HTERT RPE-1 (cell line): ENCODE results near the gene CNTN4.

Experiments
- in situ Hi-C: fragments of 300-500 bp; cut with MboI; formaldehyde crosslinking; loops from 4 replicates; pipeline ENCODE4 v1.14.3; 2020; ENCODE audit warnings: low sequenced_read_pairs

Gene CNTN4

GRCh38 chr3:2847062-2847841, 748.6 kb downstream of the CNTN4 start:
- in situ Hi-C loops: no loop called here

GRCh38 chr3:2849092-2849491, 750.4 kb downstream of the CNTN4 start:
- in situ Hi-C loops: no loop called here

- in situ Hi-C loops: no loop called here
Observed at GRCh38 chr3:2850701-2851100, 752.0 kb downstream of the CNTN4 start.

- in situ Hi-C loops: no loop called here
Observed at GRCh38 chr3:2851361-2851760, 752.7 kb downstream of the CNTN4 start.

- in situ Hi-C loops: no loop called here
Observed at GRCh38 chr3:2851835-2852234, 753.2 kb downstream of the CNTN4 start.

- in situ Hi-C loops: no loop called here
Observed at GRCh38 chr3:2853651-2854050, 755.0 kb downstream of the CNTN4 start.

GRCh38 chr3:2856138-2857133, 757.8 kb downstream of the CNTN4 start:
- in situ Hi-C loops: no loop called here

- in situ Hi-C loops: no loop called here
Observed at GRCh38 chr3:2860626-2861025, 762.0 kb downstream of the CNTN4 start.

GRCh38 chr3:2861120-2861519, 762.5 kb downstream of the CNTN4 start:
- in situ Hi-C loops: no loop called here

GRCh38 chr3:2861920-2862319, 763.3 kb downstream of the CNTN4 start:
- in situ Hi-C loops: no loop called here

GRCh38 chr3:2862366-2862765, 763.7 kb downstream of the CNTN4 start:
- in situ Hi-C loops: no loop called here

- in situ Hi-C loops: no loop called here
Observed at GRCh38 chr3:2863127-2863526, 764.5 kb downstream of the CNTN4 start.

- in situ Hi-C loops: no loop called here
Observed at GRCh38 chr3:2869905-2870304, 771.2 kb downstream of the CNTN4 start.

GRCh38 chr3:2870724-2871333, 772.2 kb downstream of the CNTN4 start:
- in situ Hi-C loops: no loop called here

GRCh38 chr3:2872884-2873283, 774.2 kb downstream of the CNTN4 start:
- in situ Hi-C loops: no loop called here

- in situ Hi-C loops: no loop called here
Observed at GRCh38 chr3:2873986-2874385, 775.3 kb downstream of the CNTN4 start.

GRCh38 chr3:2875699-2876098, 777.0 kb downstream of the CNTN4 start:
- in situ Hi-C loops: no loop called here

GRCh38 chr3:2876362-2876761, 777.7 kb downstream of the CNTN4 start:
- in situ Hi-C loops: no loop called here

- in situ Hi-C loops: no loop called here
Observed at GRCh38 chr3:2879023-2879422, 780.4 kb downstream of the CNTN4 start.

- in situ Hi-C loops: no loop called here
Observed at GRCh38 chr3:2879587-2879986, 780.9 kb downstream of the CNTN4 start.

GRCh38 chr3:2880218-2880756, 781.6 kb downstream of the CNTN4 start:
- in situ Hi-C loops: no loop called here
